ENCODE results near the gene C9orf78. TPM values are rescaled to one million over a fixed set of nuclear protein-coding genes. Genes with fewer than 3 reads are reported as not detected.

C9orf78 gene
- total and polyA plus RNA-seq, 7 donors = 37.1 to 157 (median 53.2) TPM

DNA sequence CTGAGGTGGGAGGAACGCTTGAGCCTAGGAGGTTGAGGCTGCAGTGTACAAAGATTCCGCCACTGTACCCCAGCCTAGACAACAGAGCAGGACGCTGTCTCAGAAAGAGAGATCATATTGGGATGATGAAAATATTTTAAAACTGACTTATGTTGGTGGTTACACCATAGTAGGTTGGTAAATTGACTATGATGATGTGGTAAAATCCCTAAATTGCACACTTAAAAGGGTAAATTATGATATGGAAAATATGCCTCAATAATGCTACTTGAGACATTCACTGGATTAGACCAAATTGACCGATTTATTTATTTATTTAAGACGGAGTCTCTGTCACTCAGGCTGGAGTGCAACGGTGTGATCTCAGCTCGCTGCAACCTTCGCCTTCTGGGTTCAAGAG is 53.9 kb downstream of the C9orf78 start:
- DNase-seq (no peak), ATAC-seq (no peak)
- TF ChIP-seq, protein P1, sequence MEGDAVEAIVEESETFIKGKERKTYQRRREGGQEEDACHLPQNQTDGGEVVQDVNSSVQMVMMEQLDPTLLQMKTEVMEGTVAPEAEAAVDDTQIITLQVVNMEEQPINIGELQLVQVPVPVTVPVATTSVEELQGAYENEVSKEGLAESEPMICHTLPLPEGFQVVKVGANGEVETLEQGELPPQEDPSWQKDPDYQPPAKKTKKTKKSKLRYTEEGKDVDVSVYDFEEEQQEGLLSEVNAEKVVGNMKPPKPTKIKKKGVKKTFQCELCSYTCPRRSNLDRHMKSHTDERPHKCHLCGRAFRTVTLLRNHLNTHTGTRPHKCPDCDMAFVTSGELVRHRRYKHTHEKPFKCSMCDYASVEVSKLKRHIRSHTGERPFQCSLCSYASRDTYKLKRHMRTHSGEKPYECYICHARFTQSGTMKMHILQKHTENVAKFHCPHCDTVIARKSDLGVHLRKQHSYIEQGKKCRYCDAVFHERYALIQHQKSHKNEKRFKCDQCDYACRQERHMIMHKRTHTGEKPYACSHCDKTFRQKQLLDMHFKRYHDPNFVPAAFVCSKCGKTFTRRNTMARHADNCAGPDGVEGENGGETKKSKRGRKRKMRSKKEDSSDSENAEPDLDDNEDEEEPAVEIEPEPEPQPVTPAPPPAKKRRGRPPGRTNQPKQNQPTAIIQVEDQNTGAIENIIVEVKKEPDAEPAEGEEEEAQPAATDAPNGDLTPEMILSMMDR (IDR thresholded peaks at IDR 0.05) = no peak
- Histone ChIP-seq H3K9me3 (no peaks in the 10 kb centered on the region), H3K27me3 (ENCODE audit: insufficient read depth in 3 of 3, low read length in 2 of 3) (peaks cover 0 to 8% (median 0%) of the 10 kb centered on the region in 3 donors), H3K27ac (no peak overlapping the region), H3K4me3 (no peak overlapping the region), H3K36me3 (ENCODE audit: insufficient read depth in 1 of 2, low read depth in 1 of 2) (no peaks in the 10 kb centered on the region), H3K4me1 (no peaks in the 10 kb centered on the region)
- intact Hi-C loops (cut with DNase I) = loop anchor here in 1 of 2 donors (5.0 to 10.0 kb wide), 2 partner anchors 139 to 636 kb away; partner anchors contain the start of gene ASB6
- 75 to 80% (median 76%) methylated on average over 8 of the region's 8 CpGs for WGBS, 3 donors

DNA sequence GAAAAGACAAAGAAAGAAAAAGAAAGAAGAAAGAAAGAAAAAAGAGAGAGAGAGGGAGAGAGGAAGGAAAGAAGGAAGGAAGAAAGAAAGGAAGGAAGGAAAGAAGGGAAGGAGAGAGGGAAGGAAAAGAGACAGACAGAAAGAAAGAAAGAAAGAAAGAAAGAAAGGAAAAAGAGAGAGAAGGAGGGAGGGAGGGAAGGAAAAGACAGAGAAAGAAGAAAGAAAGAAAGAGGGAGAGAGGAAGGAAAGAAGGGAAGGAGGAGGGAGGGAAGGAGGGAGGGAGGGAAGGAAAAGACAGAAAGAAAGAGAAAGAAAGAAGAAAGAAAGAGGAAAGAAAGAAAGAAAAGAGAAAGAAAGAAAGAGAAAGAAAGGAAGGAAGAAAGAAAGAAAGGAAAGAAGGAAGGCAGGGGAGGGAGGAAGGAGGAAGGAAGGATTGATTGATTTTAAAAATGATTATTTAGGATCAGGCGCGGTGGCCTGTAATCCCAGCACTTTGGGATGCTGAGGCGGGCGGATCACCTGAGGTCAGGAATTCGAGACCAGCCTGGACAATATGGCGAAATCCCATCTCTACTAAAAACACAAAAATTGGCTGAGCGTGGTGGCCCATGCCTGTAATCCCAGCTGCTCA is 55.4 kb downstream of the C9orf78 start:
- no peak overlapping the region for H3K4me3 ChIP-seq
- H3K27ac ChIP-seq = no peak overlapping the region
- no peak for DNase-seq
- no peaks in the 10 kb centered on the region for H3K36me3 ChIP-seq (ENCODE audit: insufficient read depth in 1 of 2, low read depth in 1 of 2)
- WGBS, 3 donors = 84 to 92% (median 91%) methylated on average over 7 of the region's 7 CpGs
- TF ChIP-seq, protein P1 (IDR thresholded peaks at IDR 0.05) = no peak
- intact Hi-C loops (cut with DNase I) = loop anchor here in 1 of 2 donors (5.0 to 10.0 kb wide), 2 partner anchors 137 to 635 kb away; partner anchors contain the start of gene ASB6
- no peaks in the 10 kb centered on the region for H3K4me1 ChIP-seq
- peaks cover 0 to 17% (median 0%) of the 10 kb centered on the region in 3 donors for H3K27me3 ChIP-seq (ENCODE audit: insufficient read depth in 3 of 3, low read length in 2 of 3)
- no peak for ATAC-seq
- H3K9me3 ChIP-seq = no peaks in the 10 kb centered on the region

DNA sequence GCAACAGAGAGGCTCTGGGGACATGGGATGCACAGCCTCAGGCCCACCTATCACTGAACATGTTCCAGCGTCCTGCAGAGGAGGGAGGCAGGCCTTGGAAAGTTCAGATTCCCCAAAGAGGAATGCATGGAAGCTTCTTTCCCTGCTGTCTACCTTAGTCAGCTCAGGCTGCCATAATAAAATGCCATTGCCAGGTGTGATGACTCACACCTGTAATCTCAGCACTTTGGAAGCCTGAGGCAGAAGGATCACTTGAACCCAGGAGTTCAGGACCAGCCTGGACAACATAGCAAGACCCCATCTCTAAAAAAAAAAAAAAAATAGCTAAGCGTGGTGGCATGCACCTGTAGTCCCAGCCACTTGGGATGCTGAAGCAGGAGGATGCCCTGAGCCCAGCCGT is 56.6 kb downstream of the C9orf78 start:
- TF ChIP-seq, protein P1 (IDR thresholded peaks at IDR 0.05) = no peak
- Histone ChIP-seq H3K9me3 (no peaks in the 10 kb centered on the region), H3K36me3 (ENCODE audit: insufficient read depth in 1 of 2, low read depth in 1 of 2) (no peaks in the 10 kb centered on the region), H3K4me3 (no peak overlapping the region), H3K27me3 (ENCODE audit: insufficient read depth in 3 of 3, low read length in 2 of 3) (peaks cover 0 to 19% (median 0%) of the 10 kb centered on the region in 3 donors), H3K27ac (no peak overlapping the region), H3K4me1 (no peaks in the 10 kb centered on the region)
- ATAC-seq (no peak), DNase-seq (no peak)
- intact Hi-C loops (cut with DNase I) = no loop called here
- 88 to 91% (median 88%) methylated on average over 2 to 3 of the region's 3 CpGs for WGBS, 3 donors

DNA sequence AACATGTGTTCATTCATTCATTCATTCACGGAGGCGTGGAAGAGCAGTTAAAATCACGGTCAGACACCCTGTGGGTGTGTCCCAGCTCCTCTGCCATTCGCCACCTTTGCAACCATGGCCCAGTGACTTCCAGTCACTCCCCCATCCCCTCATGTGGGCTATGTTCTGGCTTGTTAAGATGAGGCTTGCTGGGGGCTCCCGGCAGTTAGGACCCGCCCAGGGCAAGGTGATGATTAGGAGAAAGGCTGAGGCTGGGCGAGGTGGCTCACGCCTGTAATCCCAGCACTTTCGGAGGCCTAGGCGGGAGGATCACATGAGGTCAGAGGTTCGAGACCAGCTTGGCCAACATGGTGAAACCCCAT is 57.3 kb downstream of the C9orf78 start:
- Histone ChIP-seq H3K27me3 (ENCODE audit: insufficient read depth in 3 of 3, low read length in 2 of 3) (peaks cover 0 to 19% (median 0%) of the 10 kb centered on the region in 3 donors), H3K27ac (peak overlapping the region; percentile 18), H3K4me1 (no peaks in the 10 kb centered on the region), H3K36me3 (ENCODE audit: insufficient read depth in 1 of 2, low read depth in 1 of 2) (no peaks in the 10 kb centered on the region), H3K9me3 (no peaks in the 10 kb centered on the region), H3K4me3 (no peak overlapping the region)
- 63 to 69% (median 68%) methylated on average over 11 of the region's 11 CpGs for WGBS, 3 donors
- ATAC-seq = no peak
- intact Hi-C loops (cut with DNase I) = no loop called here
- TF ChIP-seq, protein P1 (IDR thresholded peaks at IDR 0.05) = no peak
- no peak for DNase-seq

Other genes starting within 250 kb of the C9orf78 start
- gene C9orf50, start 214.2 kb downstream of the C9orf78 start, total RNA-seq = not detected
- not detected for gene C9orf50, start 214.2 kb downstream of the C9orf78 start, polyA plus RNA-seq
- 10 to 100 TPM; 67.5 to 98.2 (median 72.0) TPM for gene NTMT1, start 209.1 kb downstream of the C9orf78 start, total RNA-seq
- 100 to 1,000 TPM in 2 of 3 donors, 10 to 100 TPM in 1; 92.9 to 178 (median 112) TPM for gene NTMT1, start 209.1 kb downstream of the C9orf78 start, polyA plus RNA-seq
- 10 to 100 TPM in 1 of 4 donors, 1 to 10 TPM in 3; 6.3 to 11.9 (median 8.6) TPM for gene ASB6, start 193.1 kb downstream of the C9orf78 start, total RNA-seq
- gene ASB6, start 193.1 kb downstream of the C9orf78 start, polyA plus RNA-seq = 10 to 100 TPM in 2 of 3 donors, 1 to 10 TPM in 1; 8.0 to 20.2 (median 14.9) TPM
- 1 to 10 TPM in 1 of 4 donors, under 1 TPM in 3; 0.27 to 1.1 (median 0.50) TPM for gene PRRX2, start 169.6 kb downstream of the C9orf78 start, total RNA-seq
- gene PRRX2, start 169.6 kb downstream of the C9orf78 start, polyA plus RNA-seq = under 1 TPM; 0.03 to 0.52 (median 0.34) TPM
- under 1 TPM; 0.32 to 0.67 (median 0.50) TPM for gene PTGES, start 82.2 kb downstream of the C9orf78 start, total RNA-seq
- under 1 TPM; 0.32 to 0.68 (median 0.40) TPM for gene PTGES, start 82.2 kb downstream of the C9orf78 start, polyA plus RNA-seq
- gene TOR1B, start 32.1 kb downstream of the C9orf78 start, total RNA-seq = 10 to 100 TPM; 13.5 to 15.9 (median 14.3) TPM
- 10 to 100 TPM; 13.0 to 30.1 (median 15.9) TPM for gene TOR1B, start 32.1 kb downstream of the C9orf78 start, polyA plus RNA-seq
- gene TOR1A, start 11.1 kb downstream of the C9orf78 start, total RNA-seq = 10 to 100 TPM; 10.4 to 18.5 (median 12.9) TPM
- gene TOR1A, start 11.1 kb downstream of the C9orf78 start, polyA plus RNA-seq = 10 to 100 TPM; 17.9 to 25.4 (median 24.0) TPM
- gene USP20, start 183 bp upstream of the C9orf78 start, total RNA-seq = 10 to 100 TPM; 12.6 to 18.4 (median 16.5) TPM
- 10 to 100 TPM in 2 of 3 donors, 1 to 10 TPM in 1; 9.5 to 16.2 (median 11.1) TPM for gene USP20, start 183 bp upstream of the C9orf78 start, polyA plus RNA-seq
- 10 to 100 TPM; 23.7 to 30.1 (median 27.5) TPM for gene FNBP1, start 207.9 kb upstream of the C9orf78 start, total RNA-seq
- gene FNBP1, start 207.9 kb upstream of the C9orf78 start, polyA plus RNA-seq = 10 to 100 TPM in 2 of 3 donors, 1 to 10 TPM in 1; 4.6 to 30.5 (median 10.1) TPM
- 10 to 100 TPM; 18.2 to 25.9 (median 22.8) TPM for gene GPR107, start 218.6 kb upstream of the C9orf78 start, total RNA-seq
- gene GPR107, start 218.6 kb upstream of the C9orf78 start, polyA plus RNA-seq = 10 to 100 TPM in 2 of 3 donors, 1 to 10 TPM in 1; 8.9 to 28.1 (median 14.9) TPM